GM18507 (cell line): ENCODE results near the gene TIMM44.

ENCODE experiments used
- DNase-seq: peaks from one replicate; pipeline ENCODE4 v3.0.0; 2011; ENCODE audit warnings: low read depth; ENCODE audit not compliant: insufficient read length; ENCODE audit errors: extremely low spot score
- FAIRE-seq: peaks from 2 replicates; lab custom pipeline; 2011; peaks lifted over from hg19 to GRCh38; lab: Jason Lieb, UNC

TIMM44 gene

GRCh38 chr19:7885818-7886217 lies 57.6 kb downstream of the TIMM44 start:
- DNase-seq (no peak), FAIRE-seq (no peak)

GRCh38 chr19:7883796-7884570 lies 59.5 kb downstream of the TIMM44 start:
- no peak for DNase-seq
- FAIRE-seq = no peak

- no peak for FAIRE-seq
- DNase-seq = no peak
Observed at GRCh38 chr19:7883105-7883504, 60.4 kb downstream of the TIMM44 start.

- no peak for DNase-seq
- no peak for FAIRE-seq
Observed at GRCh38 chr19:7881910-7882309, 61.6 kb downstream of the TIMM44 start.

GRCh38 chr19:7879836-7880235 lies 63.6 kb downstream of the TIMM44 start:
- DNase-seq (no peak), FAIRE-seq (no peak)

GRCh38 chr19:7879111-7879807 lies 64.2 kb downstream of the TIMM44 start:
- no peak for FAIRE-seq
- DNase-seq = no peak

- FAIRE-seq (no peak), DNase-seq (no peak)
Observed at GRCh38 chr19:7877249-7877836, 66.1 kb downstream of the TIMM44 start.
